Calu3 (cell line): ENCODE measurements around the gene DLEC1. TPM values are rescaled to one million over a fixed set of nuclear protein-coding genes. Genes with fewer than 3 reads are reported as not detected.
"Not testable (repeated sequence)": the region's sequence is repeated elsewhere in the genome, so short reads cannot be mapped to it uniquely, and the experiment has no call there.

Experiments
- BruUV-seq: library from RNA; stranded (reverse); fragments of 400-500 nt; replicated peaks from 2 replicates; lab custom pipeline; 2021; lab: Mats Ljungman, UMichigan
- CTCF ChIA-PET: fragments of 300-600 bp; sonication (Branson Sonifier 250); formaldehyde crosslinking; loops from one replicate; lab custom pipeline; 2022; ENCODE audit warnings: antibody characterized with exemption; lab: Charles Lee
- DNase-seq: peaks from one replicate; pipeline ENCODE4 v3.0.0; 2022
- H3K27ac Mint-ChIP-seq: one replicate; pipeline ENCODE4 v1.8.0; 2022; ENCODE audit warnings: mixed read lengths; ENCODE audit not compliant: unreplicated experiment
- H3K27me3 Mint-ChIP-seq: one replicate; pipeline ENCODE4 v1.8.0; 2022; ENCODE audit warnings: mixed read lengths; ENCODE audit not compliant: unreplicated experiment
- H3K36me3 Mint-ChIP-seq: one replicate; pipeline ENCODE4 v1.8.0; 2022; ENCODE audit warnings: mild to moderate bottlenecking, moderate library complexity, mixed read lengths; ENCODE audit not compliant: insufficient read depth, unreplicated experiment
- H3K4me1 Mint-ChIP-seq: one replicate; pipeline ENCODE4 v1.8.0; 2022; ENCODE audit warnings: mild to moderate bottlenecking, low read depth, mixed read lengths; ENCODE audit not compliant: unreplicated experiment
- H3K4me3 Mint-ChIP-seq: one replicate; pipeline ENCODE4 v1.8.0; 2022; ENCODE audit warnings: mild to moderate bottlenecking, low read depth, moderate library complexity, mixed read lengths; ENCODE audit not compliant: unreplicated experiment
- H3K9me3 Mint-ChIP-seq: one replicate; pipeline ENCODE4 v1.8.0; 2022; ENCODE audit warnings: low read depth, mixed read lengths; ENCODE audit not compliant: unreplicated experiment
- CTCF ChIP-seq: fragments of 200-600 bp; IDR thresholded peaks from one replicate; pipeline ENCODE4 v1.8.0; 2022; ENCODE audit warnings: antibody characterized with exemption; ENCODE audit not compliant: unreplicated experiment
- intact Hi-C: fragments of 100-400 bp; cut with micrococcal nuclease; formaldehyde crosslinking; loops from one replicate; pipeline ENCODE4 v1.10.0; 2022; ENCODE audit not compliant: unreplicated experiment
- total RNA-seq: library from RNA; stranded (reverse); gene quantifications from 2 replicates; pipeline ENCODE4 v1.2.3, GENCODE V29; 2022

DLEC1 gene
- total RNA-seq, 1 experiment from 2014 or later: 0.28 TPM

DNA sequence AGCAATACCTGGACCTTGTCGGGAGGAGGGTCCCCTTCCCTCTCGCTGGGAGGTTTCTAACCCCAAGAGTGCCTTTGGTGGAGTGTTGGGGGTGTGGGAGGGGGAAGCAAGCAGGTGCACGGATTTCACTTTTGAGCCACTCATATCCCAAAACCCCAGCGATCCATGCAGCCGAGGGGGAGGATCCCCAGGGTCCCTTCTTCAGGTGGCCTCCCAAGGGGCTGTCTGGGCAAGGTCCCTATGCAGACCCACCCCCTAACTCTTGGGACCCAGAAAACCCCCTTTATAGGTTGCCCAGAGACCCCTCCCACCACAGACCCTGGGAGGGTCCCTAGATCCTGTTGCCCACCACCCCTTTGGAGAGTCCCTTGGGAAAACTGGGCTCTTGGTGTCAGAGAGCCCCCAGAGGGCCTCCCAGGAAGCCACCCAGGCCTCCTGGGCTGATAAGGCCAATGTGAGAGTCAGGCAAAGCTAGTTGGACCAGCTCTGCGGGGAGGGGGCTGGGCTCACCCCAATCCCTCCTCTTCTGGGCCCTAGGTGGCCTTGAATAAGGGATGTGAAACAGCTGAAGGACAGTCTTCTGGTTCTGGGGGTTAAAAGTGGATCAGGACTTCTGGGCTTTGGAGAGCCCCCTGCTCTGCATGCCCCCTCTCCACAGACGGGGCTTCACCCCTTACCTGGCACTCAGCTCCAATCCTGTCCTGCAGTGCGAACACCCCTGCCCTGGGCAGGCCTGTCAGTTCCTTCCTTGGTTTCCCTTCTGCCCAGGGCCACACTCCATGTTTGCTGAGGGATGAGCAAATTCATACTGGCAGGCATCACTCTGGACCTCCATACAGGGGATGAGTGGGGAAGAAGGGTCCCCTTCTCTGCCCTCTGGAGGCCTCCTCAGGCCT lies 8.6 kb upstream of the DLEC1 start:
- intact Hi-C loops: no loop called here
- peak; percentile 59 for DNase-seq
- Mint-ChIP-seq H3K27ac (no peak overlapping the region), H3K36me3 (peaks cover 18% of the 10 kb centered on the region), H3K27me3 (no peaks in the 10 kb centered on the region), H3K4me1 (peaks cover 30% of the 10 kb centered on the region), H3K9me3 (no peaks in the 10 kb centered on the region), H3K4me3 (peak overlapping the region; percentile 57)
- TF ChIP-seq CTCF: no peak
- BruUV-seq: no TSS peak
- CTCF ChIA-PET: interaction anchor here (0.6 to 1.3 kb wide), 4 partner anchors 9 to 226 kb away, joined by 3 to 4 read pairs (median 4); partner anchors contain the start of gene DLEC1

DNA sequence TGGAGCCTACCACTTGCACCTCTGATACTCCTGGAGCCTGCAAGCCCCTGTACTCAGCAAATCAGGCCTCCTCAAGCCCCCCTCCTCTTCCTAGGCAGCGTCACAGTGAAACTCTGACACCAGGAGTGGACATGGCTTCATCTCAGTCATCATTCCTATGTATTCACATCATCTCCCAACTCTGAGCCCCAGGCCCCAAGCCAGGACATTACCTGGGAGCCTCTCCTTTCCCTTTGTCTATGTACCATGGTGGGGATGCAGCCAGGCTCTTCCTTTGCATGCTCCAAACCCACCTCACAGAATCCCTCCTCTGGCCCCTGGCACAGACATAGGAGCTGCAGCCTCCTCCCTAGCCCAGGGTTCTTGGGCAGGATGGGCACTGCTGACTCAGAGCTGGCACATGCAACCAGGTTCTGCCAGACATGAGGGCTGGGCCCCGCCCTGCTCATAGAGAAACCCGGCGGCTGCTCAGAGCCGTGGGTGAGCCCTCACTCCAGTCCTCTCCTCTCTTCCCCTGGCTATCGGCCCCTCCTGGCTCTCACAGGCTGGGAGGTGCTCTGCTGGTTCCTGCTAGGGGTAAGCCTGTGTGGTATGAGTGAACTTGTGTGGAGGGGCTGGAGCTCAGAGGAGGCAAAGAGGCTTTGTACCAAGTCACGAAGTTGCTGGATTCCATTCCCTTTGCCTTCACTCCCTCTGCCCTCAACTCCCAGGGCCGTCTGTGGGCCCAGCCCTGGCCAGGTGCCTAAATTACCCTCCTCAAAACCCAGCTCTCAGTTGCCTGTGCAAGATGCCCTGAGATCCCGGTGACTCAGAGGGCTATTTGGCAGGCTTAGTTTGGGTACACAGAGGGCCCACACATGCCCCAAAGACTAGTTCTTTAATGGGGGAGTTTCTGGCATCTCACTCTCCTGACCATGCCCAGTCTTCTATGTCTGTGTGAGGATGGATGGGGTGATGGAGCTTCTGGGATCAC lies 7.7 kb upstream of the DLEC1 start:
- H3K4me1 Mint-ChIP-seq: peaks cover 21% of the 10 kb centered on the region
- intact Hi-C loops: no loop called here
- H3K36me3 Mint-ChIP-seq: peaks cover 13% of the 10 kb centered on the region
- TSS peak; percentile 44 for BruUV-seq
- DNase-seq: peak; percentile 77
- H3K4me3 Mint-ChIP-seq: peak overlapping the region; percentile 15
- peak overlapping the region; percentile 27 for H3K27ac Mint-ChIP-seq
- H3K9me3 Mint-ChIP-seq: no peaks in the 10 kb centered on the region
- no peaks in the 10 kb centered on the region for H3K27me3 Mint-ChIP-seq
- CTCF ChIA-PET: interaction anchor here (1.1 to 1.3 kb wide), 2 partner anchors 8 to 34 kb away, joined by 4 read pairs; partner anchors contain the start of gene DLEC1
- no peak for TF ChIP-seq CTCF

GRCh38 chr3:38032328-38032865 lies 6.6 kb upstream of the DLEC1 start:
- Mint-ChIP-seq H3K36me3 (peaks cover 13% of the 10 kb centered on the region), H3K4me1 (peaks cover 21% of the 10 kb centered on the region), H3K9me3 (no peaks in the 10 kb centered on the region), H3K27ac (no peak overlapping the region), H3K4me3 (no peak overlapping the region), H3K27me3 (no peaks in the 10 kb centered on the region)
- CTCF ChIA-PET: no interaction called here
- TF ChIP-seq CTCF: no peak
- intact Hi-C loops: no loop called here
- BruUV-seq: no TSS peak
- DNase-seq: no peak

GRCh38 chr3:38033586-38033985 lies 5.4 kb upstream of the DLEC1 start:
- intact Hi-C loops, H3K4me3 Mint-ChIP-seq, H3K9me3 Mint-ChIP-seq, BruUV-seq, DNase-seq, H3K36me3 Mint-ChIP-seq, CTCF ChIA-PET, H3K27me3 Mint-ChIP-seq: not testable (repeated sequence)
- Mint-ChIP-seq H3K4me1 (peaks cover 25% of the 10 kb centered on the region), H3K27ac (peak overlapping the region; percentile 13)

- DNase-seq, H3K9me3 Mint-ChIP-seq, BruUV-seq, H3K36me3 Mint-ChIP-seq, intact Hi-C loops, H3K27me3 Mint-ChIP-seq, H3K27ac Mint-ChIP-seq, CTCF ChIA-PET, H3K4me3 Mint-ChIP-seq: not testable (repeated sequence)
- peaks cover 29% of the 10 kb centered on the region for H3K4me1 Mint-ChIP-seq
Observed at GRCh38 chr3:38034335-38034734, 4.7 kb upstream of the DLEC1 start.
